Cerebellar nuclear complex (tissue), 1 donor: ENCODE results near the gene RHCE.
"Not testable (repeated sequence)": the region's sequence is repeated elsewhere in the genome, so short reads cannot be mapped to it uniquely, and the experiment has no call there.

ENCODE experiments used
- DNase-seq, 2 experiments: peaks; one replicate each; lab custom pipeline; 2025; lab: John Stamatoyannopoulos, UW

RHCE gene

DNA sequence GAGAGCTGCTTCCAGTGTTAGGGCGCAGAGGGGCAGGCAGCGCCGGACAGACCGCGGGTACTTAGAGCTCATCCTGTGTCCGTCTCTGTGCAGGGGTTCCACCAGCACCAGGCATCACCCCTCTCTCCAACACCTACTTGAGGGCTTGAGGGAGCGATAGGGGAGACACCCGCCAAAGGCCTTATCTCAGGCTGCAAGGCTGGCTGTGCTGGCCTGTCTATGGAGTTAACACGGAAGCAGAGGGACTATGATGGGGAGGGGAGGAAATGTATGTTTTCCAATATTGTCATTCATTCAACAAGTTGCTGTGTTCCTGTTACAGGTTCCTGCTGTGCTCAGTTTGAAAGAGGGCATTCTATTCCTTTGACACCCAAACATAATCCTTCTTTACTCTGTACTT lies at the start of gene RHCE:
RHCE (minus strand) TSS at position 111 of the 400 bp plus-strand sequence; CDS start at position 72, 39 bp downstream.
- DNase-seq, result not testable (repeated sequence)

- DNase-seq, result no peak
Measured at GRCh38 chr1:25469177-25469576, 48.6 kb upstream of the RHCE start.

DNA sequence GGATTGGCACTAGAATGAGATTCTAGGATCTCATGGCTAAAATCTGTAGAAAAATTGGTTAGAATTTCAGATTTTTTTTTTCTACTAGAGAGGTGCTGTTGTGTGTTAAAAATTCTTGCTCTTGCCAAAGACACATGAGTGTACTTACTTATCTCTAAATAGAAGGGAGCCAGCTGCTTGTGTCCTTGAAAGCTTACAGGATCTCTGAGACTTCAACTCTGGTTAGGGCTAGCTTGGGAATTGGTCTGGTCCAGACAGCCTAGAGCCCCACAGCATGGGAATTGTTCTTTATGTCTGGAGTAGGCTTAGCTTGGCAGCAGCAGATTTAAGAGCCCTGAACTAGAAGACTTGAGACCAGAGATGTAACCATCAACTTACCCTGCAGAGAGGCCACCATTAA lies 47.4 kb upstream of the RHCE start:
- no peak for DNase-seq

- no peak for DNase-seq
Measured at GRCh38 chr1:25467616-25468015, 47.0 kb upstream of the RHCE start.

GRCh38 chr1:25467193-25467592 lies 46.6 kb upstream of the RHCE start:
- DNase-seq, result no peak

DNA sequence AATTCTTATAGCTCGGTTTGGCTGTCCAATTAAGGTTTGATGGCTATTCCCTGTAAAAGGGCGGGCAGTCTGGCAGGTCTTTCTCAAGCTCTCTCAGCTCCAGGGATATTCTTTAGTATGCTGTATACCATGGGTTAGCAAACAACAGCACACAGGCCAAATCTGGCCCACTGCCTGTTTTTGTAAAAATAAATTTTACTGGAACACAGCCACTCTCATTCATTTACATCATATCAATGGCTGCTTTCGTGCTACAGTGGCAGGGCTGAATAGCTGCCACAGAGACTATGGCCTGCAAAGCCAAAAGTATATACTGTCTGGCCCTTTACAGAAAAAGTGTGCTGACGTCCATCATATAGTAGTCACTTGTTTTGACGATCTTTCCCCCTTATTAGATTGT lies 42.1 kb upstream of the RHCE start:
- no peak for DNase-seq

DNA sequence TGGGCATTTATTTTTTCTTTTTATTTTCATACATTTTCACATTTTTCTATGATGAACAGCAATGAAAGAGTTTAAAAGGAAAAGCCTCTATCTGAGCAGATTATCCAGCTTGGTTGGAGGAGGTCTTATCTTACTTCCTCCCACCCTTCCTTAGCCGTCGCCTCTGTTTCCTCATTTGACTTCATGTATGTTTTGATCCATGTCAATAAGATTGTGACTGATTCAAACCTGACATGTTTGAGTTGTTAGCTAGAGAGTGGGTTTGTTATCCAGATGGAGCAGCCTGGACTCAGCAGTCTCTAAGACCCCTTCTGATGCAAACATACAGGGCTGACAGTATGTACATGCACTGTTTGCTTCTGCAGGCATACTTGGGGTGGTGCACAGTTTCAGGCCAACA lies 41.2 kb upstream of the RHCE start:
- no peak for DNase-seq

GRCh38 chr1:25460816-25461215 lies 40.2 kb upstream of the RHCE start:
- DNase-seq, result not testable (repeated sequence)

DNA sequence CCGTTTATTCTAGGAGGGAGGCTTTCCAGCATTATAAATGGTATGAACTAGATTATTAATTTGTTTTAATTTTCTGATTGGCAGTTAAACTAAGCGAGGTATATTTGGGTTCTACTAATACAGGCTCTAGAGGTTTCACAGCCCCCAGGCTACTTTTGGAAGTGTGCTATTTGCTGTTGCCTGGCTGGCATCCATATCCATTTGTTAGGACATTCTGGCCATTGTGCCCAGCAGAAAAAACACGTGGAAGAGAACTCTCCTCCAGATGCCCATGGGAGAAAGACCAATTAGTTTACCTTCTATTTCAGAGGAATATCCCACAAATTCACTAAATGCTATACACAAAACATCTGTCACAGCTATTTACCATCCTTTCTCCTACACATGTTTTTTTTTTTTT lies 39.4 kb upstream of the RHCE start:
- no peak for DNase-seq

DNA sequence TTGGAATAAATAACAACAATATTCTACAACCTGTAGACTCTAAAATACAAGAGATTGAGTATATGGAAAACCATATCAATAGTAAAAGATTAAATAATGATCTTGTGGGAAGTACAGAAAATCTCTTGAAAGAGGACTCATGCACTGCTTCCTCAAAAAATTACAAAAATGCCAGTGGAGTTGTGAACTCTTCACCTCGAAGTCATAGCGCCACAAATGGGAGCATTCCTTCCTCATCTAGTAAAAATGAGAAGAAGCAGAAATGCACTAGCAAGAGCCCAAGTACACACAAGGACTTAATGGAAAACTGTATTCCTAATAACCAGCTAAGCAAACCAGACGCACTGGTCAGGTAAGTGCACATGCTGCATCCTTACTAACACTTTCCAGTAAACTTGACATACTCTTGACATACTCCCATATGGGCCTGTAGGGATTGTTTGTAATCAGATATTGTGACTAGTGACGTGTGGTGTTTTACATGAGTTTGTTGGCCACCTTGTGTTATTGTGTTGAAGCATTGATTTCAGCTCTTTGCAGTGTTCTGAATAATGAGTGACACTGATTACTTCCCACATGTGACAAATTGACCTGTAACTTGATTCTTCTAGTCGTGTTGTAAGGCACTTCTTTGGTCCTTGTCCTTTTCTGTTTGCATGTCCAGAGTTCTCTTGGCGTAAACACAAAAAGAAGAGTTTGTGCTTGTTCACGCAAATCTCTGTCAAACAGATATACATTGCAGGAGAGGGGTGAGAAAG lies 38.1 kb upstream of the RHCE start:
- DNase-seq, result no peak

GRCh38 chr1:25456502-25456901 lies 35.9 kb upstream of the RHCE start:
- DNase-seq, result no peak

GRCh38 chr1:25451908-25452307 lies 31.3 kb upstream of the RHCE start:
- no peak for DNase-seq

- no peak for DNase-seq
Measured at GRCh38 chr1:25450891-25451290, 30.3 kb upstream of the RHCE start.

DNA sequence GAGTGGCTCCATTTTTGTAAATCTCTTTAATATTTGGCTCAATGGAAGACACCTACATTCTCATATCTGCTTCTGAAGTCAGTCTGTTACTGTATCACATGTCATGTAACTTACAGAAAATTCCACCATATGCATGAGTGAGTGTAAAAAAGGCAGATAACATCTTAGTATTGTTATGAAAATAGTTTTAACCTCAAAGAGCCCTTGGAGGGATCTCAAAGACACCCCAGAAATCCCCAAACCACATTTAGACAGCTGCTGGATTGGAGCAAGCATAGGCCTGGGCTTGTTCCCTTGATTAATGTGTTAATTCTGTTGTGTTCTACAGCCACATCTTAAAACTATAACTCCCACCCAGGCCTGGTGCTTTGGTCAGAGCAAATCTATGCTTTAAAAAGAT lies 26.9 kb upstream of the RHCE start:
- DNase-seq, result no peak

DNA sequence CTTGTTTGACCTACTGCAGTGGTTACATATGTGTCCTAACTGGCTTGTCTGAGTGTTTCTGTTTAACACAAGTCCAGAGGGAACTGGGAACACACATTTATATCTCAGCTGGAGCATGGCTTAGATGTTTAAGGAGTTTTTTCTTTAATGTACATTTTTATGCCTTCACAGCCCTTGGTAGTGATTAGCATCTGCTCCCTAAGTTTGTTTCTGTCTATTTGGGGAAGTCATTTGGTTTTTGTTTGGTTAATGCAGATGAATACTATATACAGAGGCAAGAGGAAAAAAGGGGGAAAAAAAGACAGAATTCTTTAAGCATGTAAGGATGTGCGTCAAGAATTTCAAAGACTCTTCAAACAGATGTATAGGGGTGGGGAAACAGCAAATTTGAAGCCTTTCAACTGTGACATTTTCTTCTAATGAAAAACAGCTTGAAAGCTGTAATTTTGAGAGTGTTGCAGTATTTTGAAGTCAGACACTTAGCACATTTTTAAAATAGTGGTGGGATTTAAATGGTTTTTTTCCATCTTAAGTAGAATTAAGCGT lies 25.4 kb upstream of the RHCE start:
- no peak for DNase-seq

- not testable (repeated sequence) for DNase-seq
Measured at GRCh38 chr1:25444604-25445003, 24.0 kb upstream of the RHCE start.

DNA sequence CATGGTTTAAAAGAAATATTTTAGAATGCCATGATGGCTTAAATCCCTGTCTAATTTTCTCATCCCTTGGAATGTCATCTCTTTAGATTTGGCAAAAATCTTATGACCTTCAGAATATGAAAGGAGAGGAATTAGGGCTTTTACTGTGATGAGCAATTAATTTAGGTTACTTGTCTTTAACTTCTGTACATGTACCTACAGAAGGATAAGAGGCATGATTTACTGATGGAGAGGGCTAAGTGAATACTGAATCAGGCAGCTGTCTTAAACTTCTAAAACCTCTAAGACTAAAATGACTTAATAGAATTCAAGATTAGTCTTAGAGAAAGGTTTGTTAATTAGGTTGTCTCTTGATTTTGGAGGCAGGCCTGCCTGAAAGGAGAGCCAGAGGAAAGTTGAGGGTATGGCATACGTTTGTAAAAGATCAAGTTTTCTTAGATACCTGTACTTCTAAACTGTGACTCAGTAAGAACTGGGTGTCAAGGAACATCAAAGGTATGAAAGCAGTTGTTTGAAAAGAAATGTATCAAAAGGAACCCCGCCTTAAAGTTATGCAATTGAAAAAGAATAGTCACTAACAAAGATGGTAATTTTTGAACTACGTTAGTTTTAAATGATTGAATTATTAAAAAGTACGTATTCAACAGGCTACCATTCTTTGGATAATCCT lies 22.5 kb upstream of the RHCE start:
- DNase-seq, result no peak

GRCh38 chr1:25442178-25442577 lies 21.6 kb upstream of the RHCE start:
- DNase-seq, result no peak

DNA sequence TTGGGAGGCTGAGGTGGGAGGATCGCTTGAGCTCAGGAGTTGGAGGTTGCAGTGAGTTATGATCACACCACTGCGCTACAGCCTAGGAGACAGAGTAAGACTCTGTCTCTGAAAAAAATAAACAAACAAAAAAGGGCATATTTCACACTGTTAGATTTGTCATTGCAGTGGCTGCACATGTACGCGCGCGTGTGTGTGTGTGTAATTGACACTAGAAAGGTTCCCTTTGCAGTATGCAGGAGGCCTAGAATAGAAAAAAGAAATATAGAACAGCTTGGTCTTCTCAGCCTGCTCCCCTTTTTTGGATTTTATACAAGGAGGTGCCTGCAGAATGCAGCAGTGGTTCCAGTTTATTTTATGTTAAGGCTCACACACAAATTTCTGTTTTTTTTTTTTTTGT lies 18.7 kb upstream of the RHCE start:
- no peak for DNase-seq

DNA sequence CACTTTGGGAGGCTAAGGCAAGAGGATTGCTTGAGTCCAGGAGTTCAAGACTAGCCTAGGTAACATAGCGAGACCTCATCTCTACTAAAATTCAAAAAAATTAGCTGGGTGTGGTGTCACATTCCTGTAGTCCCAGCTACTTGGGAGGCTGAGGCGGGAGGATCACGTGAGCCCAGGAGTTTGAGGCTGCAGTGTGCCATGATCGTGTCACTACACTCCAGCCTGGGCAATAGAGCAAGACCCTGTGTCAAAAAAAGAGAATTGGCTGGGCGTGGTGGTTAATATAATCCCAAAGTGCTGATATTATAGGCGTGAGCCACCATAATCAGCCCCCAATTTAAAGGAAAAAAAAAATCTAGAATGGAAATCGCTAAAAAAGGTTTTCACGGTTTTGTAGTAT lies 17.0 kb upstream of the RHCE start:
- DNase-seq, result no peak

- no peak for DNase-seq
Measured at GRCh38 chr1:25435397-25436108, 14.9 kb upstream of the RHCE start.

- no peak for DNase-seq
Measured at GRCh38 chr1:25433389-25434186, 13.0 kb upstream of the RHCE start.
